Lung (tissue), 12 donors: ENCODE data around the gene UROS. TPM values are rescaled to one million over a fixed set of nuclear protein-coding genes. Genes with fewer than 3 reads are reported as not detected.

ENCODE experiments used
- ATAC-seq: fragments of 200-7000 bp; cut with Tn5 transposase; one replicate; pipeline ENCODE4 v1.9.1; 2020; ENCODE audit warnings: moderate number of reproducible peaks; ENCODE audit not compliant: insufficient read depth, low FRiP score
- DNase-seq, 3 donors: peaks; one replicate each; pipeline ENCODE4 v3.0.0-alpha.2; 2013 to 2017
- H3K27ac ChIP-seq, 2 donors: one replicate each; pipeline ENCODE4 v1.5.1; 2013; ENCODE audit warnings: mild to moderate bottlenecking in 2 of 2, moderate library complexity in 2 of 2, control low read depth in 1 of 2, inconsistent platforms in 1 of 2, low read depth in 1 of 2, low read length in 1 of 2
- H3K27me3 ChIP-seq, 3 donors: one replicate each; pipeline ENCODE4 v1.5.1; 2013; ENCODE audit warnings: low read length in 2 of 3; ENCODE audit not compliant: control insufficient read depth in 3 of 3, insufficient read depth in 3 of 3
- H3K36me3 ChIP-seq, 4 donors: one replicate each; pipeline ENCODE4 v1.5.1; 2013; ENCODE audit warnings: low read length in 4 of 4, mild to moderate bottlenecking in 1 of 4, moderate library complexity in 1 of 4; ENCODE audit not compliant: control insufficient read depth in 4 of 4, insufficient read depth in 4 of 4
- H3K4me1 ChIP-seq, 5 donors: one replicate each; pipeline ENCODE4 v1.5.1; 2013; ENCODE audit warnings: low read length in 5 of 5, mild to moderate bottlenecking in 2 of 5, moderate library complexity in 1 of 5; ENCODE audit not compliant: control insufficient read depth in 5 of 5, insufficient read depth in 5 of 5
- H3K4me3 ChIP-seq: one replicate; pipeline ENCODE4 v1.5.1; 2013; ENCODE audit warnings: mild to moderate bottlenecking, control low read depth, moderate library complexity
- H3K9ac ChIP-seq, 2 donors: one replicate each; pipeline ENCODE4 v1.5.1; 2013; ENCODE audit warnings: low read length in 2 of 2, control low read depth in 1 of 2; ENCODE audit not compliant: insufficient read depth in 1 of 2
- H3K9me3 ChIP-seq, 4 donors: one replicate each; pipeline ENCODE4 v1.5.1; 2013; ENCODE audit warnings: low read length in 3 of 4, mild to moderate bottlenecking in 1 of 4, moderate library complexity in 1 of 4; ENCODE audit not compliant: control insufficient read depth in 4 of 4, insufficient read depth in 3 of 4
- WGBS, 2 donors: extraction: QIAGEN DNeasy Blood & Tissue Kit; methylation state at CpG; one replicate each; pipeline ENCODE4 v1.1.7; 2013; 5-methylcytosine and 5-hydroxymethylcytosine counted together
- polyA plus RNA-seq, 2 donors: library from polyadenylated mRNA; stranded (reverse); fragments of 200-250 nt; gene quantifications; one replicate each; pipeline ENCODE4 v1.2.1, GENCODE V29; 2013
- total RNA-seq, 2 donors: library from RNA; depleted of rRNA in 1 of 2; stranded (reverse); fragments of >200 nt in 1 of 2; gene quantifications; one replicate each; pipeline ENCODE4 v1.2.1, GENCODE V29; 2014 to 2021
- TF ChIP-seq, protein P1 (sequence below): IDR thresholded peaks from 2 replicates; pipeline ENCODE4 v1.5.1; 2012; ENCODE audit warnings: mild to moderate bottlenecking; ENCODE audit errors: control extremely low read depth, extremely low read depth
- donor health status: control.
- donor health status: control.
- donor health status: Bipolar disorder and iron deficiency.
- donor health status: healthy.
- donor health status: DM: yes; HTN: yes; CAD: no.

Gene UROS
- total and polyA plus RNA-seq, 4 donors: 29.8 to 45.5 (median 38.6) TPM

DNA sequence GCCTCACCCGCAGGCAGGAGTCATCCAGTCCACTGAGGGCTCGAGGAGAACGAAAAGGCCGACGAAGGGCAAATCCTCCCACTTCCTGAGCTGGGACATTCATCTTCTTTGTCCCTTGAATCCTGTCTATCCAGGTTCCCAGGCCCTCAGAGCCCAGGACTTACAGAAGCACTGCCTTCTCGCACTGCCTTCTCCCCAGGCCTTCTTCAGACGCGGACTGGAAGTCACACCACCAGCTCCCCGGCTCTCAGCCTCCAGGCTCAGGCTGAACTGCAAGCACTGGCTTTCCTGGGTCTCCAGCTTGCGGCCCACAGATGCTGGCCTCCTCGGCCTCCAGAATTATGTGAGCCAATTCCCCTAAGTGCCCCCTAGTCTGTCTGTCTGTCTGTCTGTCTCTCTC lies 41.0 kb downstream of the UROS start:
- TF ChIP-seq, protein P1, sequence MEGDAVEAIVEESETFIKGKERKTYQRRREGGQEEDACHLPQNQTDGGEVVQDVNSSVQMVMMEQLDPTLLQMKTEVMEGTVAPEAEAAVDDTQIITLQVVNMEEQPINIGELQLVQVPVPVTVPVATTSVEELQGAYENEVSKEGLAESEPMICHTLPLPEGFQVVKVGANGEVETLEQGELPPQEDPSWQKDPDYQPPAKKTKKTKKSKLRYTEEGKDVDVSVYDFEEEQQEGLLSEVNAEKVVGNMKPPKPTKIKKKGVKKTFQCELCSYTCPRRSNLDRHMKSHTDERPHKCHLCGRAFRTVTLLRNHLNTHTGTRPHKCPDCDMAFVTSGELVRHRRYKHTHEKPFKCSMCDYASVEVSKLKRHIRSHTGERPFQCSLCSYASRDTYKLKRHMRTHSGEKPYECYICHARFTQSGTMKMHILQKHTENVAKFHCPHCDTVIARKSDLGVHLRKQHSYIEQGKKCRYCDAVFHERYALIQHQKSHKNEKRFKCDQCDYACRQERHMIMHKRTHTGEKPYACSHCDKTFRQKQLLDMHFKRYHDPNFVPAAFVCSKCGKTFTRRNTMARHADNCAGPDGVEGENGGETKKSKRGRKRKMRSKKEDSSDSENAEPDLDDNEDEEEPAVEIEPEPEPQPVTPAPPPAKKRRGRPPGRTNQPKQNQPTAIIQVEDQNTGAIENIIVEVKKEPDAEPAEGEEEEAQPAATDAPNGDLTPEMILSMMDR: no peak
- WGBS, 2 donors: 88 to 89% methylated on average over 11 of the region's 11 CpGs
- no peaks in the 10 kb centered on the region for H3K4me1 ChIP-seq
- no peaks in the 10 kb centered on the region for H3K9me3 ChIP-seq
- H3K27ac ChIP-seq: no peak overlapping the region
- DNase-seq (no peak), ATAC-seq (no peak)
- H3K36me3 ChIP-seq: no peaks in the 10 kb centered on the region
- H3K9ac ChIP-seq: no peak overlapping the region
- H3K27me3 ChIP-seq: no peaks in the 10 kb centered on the region
- H3K4me3 ChIP-seq: no peak overlapping the region

DNA sequence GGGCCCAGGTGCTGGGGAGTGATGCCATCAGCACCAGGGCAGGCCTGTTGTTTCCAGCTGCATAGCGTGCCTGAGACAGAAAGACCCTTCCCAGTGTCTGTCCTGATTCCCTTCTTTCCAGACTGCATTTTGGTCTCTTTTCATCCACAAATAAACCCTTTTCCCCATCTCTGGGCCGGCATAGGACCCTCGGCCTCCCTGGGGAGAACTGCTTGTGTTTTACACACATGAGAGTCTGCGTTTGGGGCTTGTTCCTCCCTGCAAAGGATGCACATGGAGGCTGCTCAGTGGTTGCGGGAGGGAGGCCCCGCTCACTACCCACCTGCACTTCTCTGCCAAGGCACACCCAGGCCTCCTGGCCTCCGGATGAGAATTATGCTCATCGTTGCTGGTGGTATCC lies 41.7 kb downstream of the UROS start:
- 91 to 95% methylated on average over 8 of the region's 8 CpGs for WGBS, 2 donors
- Histone ChIP-seq H3K27me3 (no peaks in the 10 kb centered on the region), H3K9ac (no peak overlapping the region), H3K4me1 (no peaks in the 10 kb centered on the region), H3K4me3 (no peak overlapping the region), H3K36me3 (no peaks in the 10 kb centered on the region), H3K27ac (no peak overlapping the region), H3K9me3 (no peaks in the 10 kb centered on the region)
- no peak for DNase-seq
- no peak for ATAC-seq
- TF ChIP-seq, protein P1: no peak

DNA sequence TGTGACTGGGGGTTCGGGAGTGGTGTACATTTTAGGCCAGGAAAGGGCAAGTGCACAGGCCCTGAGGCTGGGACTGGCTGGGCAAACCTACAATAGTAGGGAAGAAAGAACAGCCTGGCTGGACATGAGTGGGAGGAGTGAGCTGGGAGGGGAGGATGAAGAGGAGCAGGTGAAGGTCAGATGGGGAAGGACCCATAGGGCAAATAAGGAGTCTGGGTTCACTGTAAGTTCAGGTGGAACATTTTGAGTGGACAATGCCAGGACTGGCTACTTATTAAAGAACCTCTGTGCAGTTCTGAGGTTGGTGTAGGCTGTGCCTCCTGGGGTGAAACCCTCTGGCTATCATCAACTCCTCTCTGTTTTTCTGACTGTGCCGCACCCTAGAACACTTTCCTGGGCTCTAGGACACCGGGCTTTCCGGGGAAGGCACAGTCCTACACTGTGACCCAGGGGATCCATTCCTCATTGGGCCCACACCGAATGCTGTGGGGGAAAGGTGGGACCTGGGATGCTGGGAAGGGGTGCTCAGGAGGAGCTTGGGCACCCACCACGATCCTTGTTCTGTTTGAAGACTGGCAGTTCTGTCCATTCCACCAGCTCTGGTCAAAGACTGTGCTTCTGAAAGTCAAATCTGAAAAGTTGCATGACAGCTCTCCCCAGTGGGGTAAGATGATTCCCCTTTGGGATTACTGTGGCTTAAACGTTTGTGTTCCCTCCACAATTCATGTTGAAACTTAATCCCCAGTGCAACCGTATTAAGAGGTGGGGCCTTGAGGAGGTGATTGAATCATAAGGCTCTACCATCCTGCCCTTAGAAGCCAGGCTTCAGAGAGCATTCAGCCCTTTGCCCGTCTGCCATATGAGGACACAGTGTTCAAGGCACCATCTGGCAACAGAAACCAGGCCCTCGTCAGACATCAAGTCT lies 43.4 kb downstream of the UROS start:
- 87 to 88% methylated on average over 10 of the region's 10 CpGs for WGBS, 2 donors
- H3K27me3 ChIP-seq: no peaks in the 10 kb centered on the region
- H3K9me3 ChIP-seq: no peaks in the 10 kb centered on the region
- TF ChIP-seq, protein P1: no peak
- no peak overlapping the region for H3K4me3 ChIP-seq
- ATAC-seq (no peak), DNase-seq (no peak)
- H3K36me3 ChIP-seq: no peaks in the 10 kb centered on the region
- no peak overlapping the region for H3K9ac ChIP-seq
- no peaks in the 10 kb centered on the region for H3K4me1 ChIP-seq
- no peak overlapping the region for H3K27ac ChIP-seq

DNA sequence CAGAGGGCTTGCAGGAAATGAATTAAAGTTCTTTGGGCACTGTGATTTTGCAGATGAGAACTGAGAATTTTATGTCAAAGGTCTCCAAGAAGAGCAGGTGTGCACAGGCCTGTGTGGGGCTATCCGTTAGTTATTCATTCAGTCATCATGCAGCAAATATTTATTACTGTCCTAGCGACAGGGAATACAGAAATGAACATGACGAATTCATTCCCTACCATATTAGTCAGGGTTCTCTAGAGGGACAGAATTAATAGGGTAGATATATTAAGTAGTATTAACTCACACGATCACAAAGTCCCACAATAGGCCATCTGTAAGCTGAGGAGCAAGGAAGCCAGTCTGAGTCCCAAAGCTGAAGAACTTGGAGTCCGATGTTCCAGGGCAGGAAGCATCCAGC lies 44.5 kb downstream of the UROS start:
- ATAC-seq (no peak), DNase-seq (no peak)
- WGBS, 2 donors: 74 to 77% methylated on average over 5 of the region's 5 CpGs
- H3K9ac ChIP-seq: no peak overlapping the region
- no peaks in the 10 kb centered on the region for H3K36me3 ChIP-seq
- TF ChIP-seq, protein P1: no peak
- H3K27ac ChIP-seq: no peak overlapping the region
- H3K4me1 ChIP-seq: no peaks in the 10 kb centered on the region
- H3K9me3 ChIP-seq: no peaks in the 10 kb centered on the region
- H3K27me3 ChIP-seq: no peaks in the 10 kb centered on the region
- H3K4me3 ChIP-seq: no peak overlapping the region
